Hair follicle dermal papilla cell (primary cell): ENCODE results near the gene ARMC2. TPM values are rescaled to one million over a fixed set of nuclear protein-coding genes. Genes with fewer than 3 reads are reported as not detected.

ENCODE experiments used
- small RNA-seq: library from RNA; depleted of rRNA; stranded (forward); fragments of <200 nt; gene quantifications from one replicate; pipeline ENCODE3, GENCODE V24; 2012
- total RNA-seq: library from RNA; depleted of rRNA; stranded (reverse); fragments of >200 nt; gene quantifications from 2 replicates; pipeline ENCODE4 v1.2.3, GENCODE V29; 2012

ARMC2 gene
- 5.2 and 6.3 TPM in 2 replicates for total RNA-seq

DNA sequence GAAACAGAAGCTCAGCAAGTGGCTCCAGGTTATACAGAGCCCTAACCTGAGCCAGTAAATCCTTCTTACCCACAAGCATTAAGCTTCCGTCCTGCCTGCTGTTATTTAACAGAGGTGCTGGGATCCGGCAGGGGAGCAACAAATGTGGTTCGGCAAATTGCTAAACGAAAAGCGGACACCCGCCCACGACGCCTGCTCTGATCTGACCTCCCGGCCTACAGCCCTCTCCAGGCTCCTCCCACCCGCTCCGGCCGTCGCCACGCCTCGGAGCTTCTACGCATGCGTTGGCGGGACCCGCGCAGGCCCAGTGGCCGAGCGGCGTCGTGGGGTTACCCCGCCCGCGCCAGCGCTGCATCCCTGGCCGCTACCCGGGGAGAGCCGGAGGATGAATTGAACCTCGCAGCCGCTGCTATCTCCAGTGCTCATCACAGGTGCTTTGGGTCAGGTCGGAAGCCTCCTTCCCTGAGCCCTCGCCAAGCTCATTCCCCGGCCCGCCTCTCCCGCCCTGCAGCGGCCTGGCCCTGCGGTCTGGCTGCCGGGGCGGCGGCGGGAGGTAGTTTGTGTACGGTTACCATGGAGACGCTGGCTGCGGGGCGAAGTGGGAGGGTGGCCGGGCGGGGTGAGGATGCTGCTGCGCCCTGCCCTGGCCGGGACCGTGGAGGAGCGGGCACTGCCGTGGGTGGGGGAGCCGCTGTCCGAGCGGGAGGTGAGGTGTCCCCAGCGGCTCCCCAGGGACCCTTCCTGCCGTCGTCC lies at the start of gene ARMC2:
TSS of gene ARMC2 (plus strand) at position 307 of the 753 bp plus-strand sequence. CDS start 5,846 bp downstream, outside the sequence.

Small RNA genes within 50 kb of the gene (small RNA-seq; reads per million reads assigned to genes)
- not detected for gene AL445189.2
- not detected for gene Z95118.1

Other genes starting within 250 kb of the ARMC2 start
- gene SESN1, start 246.4 kb downstream of the ARMC2 start, total RNA-seq, result 16.2 and 18.2 TPM in 2 replicates
- gene CEP57L1, start 247.1 kb downstream of the ARMC2 start, total RNA-seq, result 14.7 and 20.0 TPM in 2 replicates